ENCODE measurements around the gene VPS33B.

Gene VPS33B

DNA sequence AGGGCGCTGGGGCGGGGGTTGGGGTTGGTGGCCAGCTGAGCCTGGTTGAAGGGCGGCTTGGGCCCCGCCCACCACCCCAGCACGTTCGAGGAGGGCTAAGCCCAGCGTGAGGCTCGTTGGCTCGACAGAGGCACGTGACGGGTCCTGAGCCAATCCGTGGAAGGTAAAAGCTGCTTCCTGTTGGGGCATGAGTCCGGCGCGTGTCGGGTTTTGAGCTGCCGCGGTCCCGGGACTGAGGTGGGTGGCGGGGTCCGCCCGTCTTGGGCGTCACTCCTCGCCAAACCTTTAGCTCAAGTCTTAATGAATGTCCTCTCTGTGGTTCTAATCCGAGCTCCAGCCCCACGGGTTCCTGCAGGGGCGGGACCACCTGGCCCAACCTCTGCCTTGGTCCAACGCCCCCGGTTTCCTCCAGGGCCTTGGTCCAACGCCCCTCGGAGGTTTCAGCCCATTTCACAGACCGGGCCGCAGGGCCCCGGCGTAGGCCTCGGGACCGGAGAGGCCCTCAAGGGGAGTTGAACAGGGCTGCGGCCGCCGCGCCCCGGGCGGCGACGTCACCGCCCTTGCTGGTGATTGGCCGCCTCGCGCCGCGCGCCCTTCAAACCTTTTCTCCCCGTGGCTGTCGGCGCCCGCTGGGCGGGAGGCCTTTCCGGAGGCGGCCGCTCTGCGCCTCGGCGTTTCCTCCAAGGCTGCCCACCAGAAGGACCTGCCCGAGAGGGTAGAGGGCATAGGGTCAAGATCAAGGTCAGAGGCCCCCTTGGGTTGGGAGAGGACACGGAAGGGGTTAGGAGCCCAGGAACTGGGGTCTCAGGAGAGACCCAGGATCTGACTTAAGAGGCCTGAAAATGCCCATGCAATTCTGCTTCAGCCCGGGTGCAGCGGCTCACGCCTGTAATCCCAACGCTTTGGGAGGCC, 67.4 kb downstream of the VPS33B start, which contains the start of gene RCCD1:
RCCD1 (plus strand) TSS at position 173 of the 912 bp plus-strand sequence. CDS start 1,851 bp downstream, outside the sequence.
- ATAC-seq, result peak; percentile 93
- peaks cover 22% of the 10 kb centered on the region for H3K4me1 Mint-ChIP-seq
- H3K9me3 Mint-ChIP-seq, result no peaks in the 10 kb centered on the region
- H3K4me3 Mint-ChIP-seq, result peak within 1 kb of the TSS; percentile 84
- peak; percentile 91 for DNase-seq
- H3K36me3 Mint-ChIP-seq (ENCODE audit: low read depth), result peaks cover 23% of the 10 kb centered on the region
- no peaks in the 10 kb centered on the region for H3K27me3 Mint-ChIP-seq
- H3K27ac Mint-ChIP-seq, result peak within 1 kb of the TSS; percentile 91

- peaks cover 17% of the 10 kb centered on the region for H3K36me3 Mint-ChIP-seq (ENCODE audit: low read depth)
- peak overlapping the region; percentile 91 for H3K27ac Mint-ChIP-seq
- ATAC-seq, result no peak
- H3K9me3 Mint-ChIP-seq, result no peaks in the 10 kb centered on the region
- peak overlapping the region; percentile 84 for H3K4me3 Mint-ChIP-seq
- H3K27me3 Mint-ChIP-seq, result no peaks in the 10 kb centered on the region
- H3K4me1 Mint-ChIP-seq, result peaks cover 22% of the 10 kb centered on the region
- no peak for DNase-seq
These were observed 68.3 kb downstream of the VPS33B start for GRCh38 chr15:90953947-90954711.

- no peak overlapping the region for H3K27ac Mint-ChIP-seq
- DNase-seq, result no peak
- H3K4me1 Mint-ChIP-seq, result peaks cover 22% of the 10 kb centered on the region
- peaks cover 20% of the 10 kb centered on the region for H3K36me3 Mint-ChIP-seq (ENCODE audit: low read depth)
- H3K9me3 Mint-ChIP-seq, result no peaks in the 10 kb centered on the region
- ATAC-seq, result no peak
- H3K4me3 Mint-ChIP-seq, result no peak overlapping the region
- H3K27me3 Mint-ChIP-seq, result no peaks in the 10 kb centered on the region
These were observed 69.3 kb downstream of the VPS33B start for GRCh38 chr15:90952901-90953677.

GRCh38 chr15:90950676-90951075, 71.7 kb downstream of the VPS33B start:
- no peaks in the 10 kb centered on the region for H3K9me3 Mint-ChIP-seq
- no peaks in the 10 kb centered on the region for H3K27me3 Mint-ChIP-seq
- ATAC-seq, result no peak
- no peak overlapping the region for H3K27ac Mint-ChIP-seq
- DNase-seq, result no peak
- peaks cover 21% of the 10 kb centered on the region for H3K36me3 Mint-ChIP-seq (ENCODE audit: low read depth)
- no peak overlapping the region for H3K4me3 Mint-ChIP-seq
- peaks cover 10% of the 10 kb centered on the region for H3K4me1 Mint-ChIP-seq

DNA sequence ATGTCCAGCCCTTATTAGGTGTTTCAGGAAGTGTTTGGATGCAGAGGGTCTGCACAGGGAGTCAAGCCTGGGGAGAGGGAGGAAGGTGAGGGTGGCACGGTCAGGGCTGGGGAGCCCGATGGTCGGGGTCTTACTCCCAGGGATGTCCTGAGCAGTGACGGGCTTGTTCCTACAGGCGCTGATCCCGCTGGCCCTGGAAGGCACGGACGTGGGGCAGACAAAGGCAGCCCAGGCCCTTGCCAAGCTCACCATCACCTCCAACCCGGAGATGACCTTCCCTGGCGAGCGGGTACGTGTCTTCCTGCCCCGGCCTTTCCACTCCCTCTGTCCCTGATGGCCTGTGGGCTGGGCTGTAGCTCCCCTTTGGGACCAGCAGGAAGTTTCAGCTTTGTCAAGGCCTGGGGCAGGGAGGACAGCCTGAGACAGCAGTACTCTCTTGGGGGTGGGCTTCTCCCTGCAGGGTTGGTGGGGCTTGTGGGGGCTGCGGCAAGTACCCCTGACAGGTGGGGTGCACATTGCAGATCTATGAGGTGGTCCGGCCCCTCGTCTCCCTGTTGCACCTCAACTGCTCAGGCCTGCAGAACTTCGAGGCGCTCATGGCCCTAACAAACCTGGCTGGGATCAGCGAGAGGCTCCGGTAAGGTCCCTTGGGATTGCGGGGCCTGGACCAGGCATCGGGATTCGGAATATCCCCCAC, 72.3 kb downstream of the VPS33B start:
- Mint-ChIP-seq H3K36me3 (ENCODE audit: low read depth) (peaks cover 22% of the 10 kb centered on the region), H3K27ac (no peak overlapping the region), H3K4me3 (no peak overlapping the region), H3K4me1 (peaks cover 9% of the 10 kb centered on the region), H3K27me3 (no peaks in the 10 kb centered on the region), H3K9me3 (no peaks in the 10 kb centered on the region)
- ATAC-seq, result no peak
- DNase-seq, result no peak
